LNCaP clone FGC (cell line): ENCODE measurements around the gene SEC24B.

Experiments
- DNase-seq: peaks from one replicate; pipeline ENCODE4 v3.0.0-alpha.2; 2011; ENCODE audit warnings: low read depth
- H3K4me3 ChIP-seq: 2 replicates; pipeline ENCODE4 v1.5.1; 2011; ENCODE audit warnings: mild to moderate bottlenecking, low read depth, low read length, control low read depth
- CTCF ChIP-seq: IDR thresholded peaks from 2 replicates; pipeline ENCODE4 v1.5.1; 2012; ENCODE audit warnings: mild to moderate bottlenecking; ENCODE audit not compliant: control insufficient read depth, insufficient read depth; ENCODE audit errors: extremely low read depth

SEC24B gene

GRCh38 chr4:109433205-109434006, at the start of gene SEC24B:
SEC24B (plus strand) TSS chr4:109433815; CDS start chr4:109433870, 55 bp downstream.
- peak within 1 kb of the TSS; percentile 62 for H3K4me3 ChIP-seq
- peak; percentile 82 for TF ChIP-seq CTCF
- DNase-seq, result peak; percentile 52

- no peak for DNase-seq
- TF ChIP-seq CTCF, result no peak
- no peak overlapping the region for H3K4me3 ChIP-seq
Measured at GRCh38 chr4:109383823-109384222, 49.8 kb upstream of the SEC24B start.

GRCh38 chr4:109385260-109385659, 48.4 kb upstream of the SEC24B start:
- TF ChIP-seq CTCF, result no peak
- no peak overlapping the region for H3K4me3 ChIP-seq
- no peak for DNase-seq

- DNase-seq, result no peak
- TF ChIP-seq CTCF, result no peak
- no peak overlapping the region for H3K4me3 ChIP-seq
Measured at GRCh38 chr4:109389369-109390114, 44.1 kb upstream of the SEC24B start.

- no peak for DNase-seq
- TF ChIP-seq CTCF, result no peak
- no peak overlapping the region for H3K4me3 ChIP-seq
Measured at GRCh38 chr4:109390115-109390768, 43.4 kb upstream of the SEC24B start.

GRCh38 chr4:109395694-109396093, 37.9 kb upstream of the SEC24B start:
- no peak overlapping the region for H3K4me3 ChIP-seq
- no peak for TF ChIP-seq CTCF
- no peak for DNase-seq
